ENCODE measurements around the gene CUX1.
"Not testable (repeated sequence)": the region's sequence is repeated elsewhere in the genome, so short reads cannot be mapped to it uniquely, and the experiment has no call there.

CUX1 gene

DNA sequence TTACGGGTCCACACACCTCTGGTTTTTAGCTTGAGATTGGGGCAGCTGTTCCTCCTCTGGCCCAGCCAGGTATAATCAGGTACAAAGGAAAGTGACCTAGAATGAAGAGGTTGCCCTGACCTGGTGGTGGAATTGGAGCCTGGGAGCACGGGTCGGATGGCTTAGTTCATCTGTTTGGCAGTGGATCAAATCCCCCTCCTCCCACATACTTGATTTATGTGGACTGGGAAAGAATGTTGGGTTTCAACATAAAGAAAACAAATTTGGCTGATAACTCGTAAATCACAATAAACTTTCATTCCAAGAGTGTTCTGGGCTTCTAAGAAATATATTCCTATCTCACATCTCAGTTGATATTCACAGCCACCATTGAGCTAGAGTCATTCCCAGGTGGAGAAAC is 186.8 kb downstream of the CUX1 start:
- Histone ChIP-seq H3K4me1 (ENCODE audit: control insufficient read depth, insufficient read depth, low read length) (peaks cover 12% of the 10 kb centered on the region), H3K4me3 (ENCODE audit: low read length) (no peak overlapping the region), H3K27me3 (ENCODE audit: control insufficient read depth, insufficient read depth, low read length) (no peaks in the 10 kb centered on the region), H3K9me3 (ENCODE audit: control insufficient read depth, low read length) (no peaks in the 10 kb centered on the region), H3K36me3 (ENCODE audit: control insufficient read depth, insufficient read depth, low read length) (no peaks in the 10 kb centered on the region), H3K9ac (ENCODE audit: low read length) (no peak overlapping the region)

DNA sequence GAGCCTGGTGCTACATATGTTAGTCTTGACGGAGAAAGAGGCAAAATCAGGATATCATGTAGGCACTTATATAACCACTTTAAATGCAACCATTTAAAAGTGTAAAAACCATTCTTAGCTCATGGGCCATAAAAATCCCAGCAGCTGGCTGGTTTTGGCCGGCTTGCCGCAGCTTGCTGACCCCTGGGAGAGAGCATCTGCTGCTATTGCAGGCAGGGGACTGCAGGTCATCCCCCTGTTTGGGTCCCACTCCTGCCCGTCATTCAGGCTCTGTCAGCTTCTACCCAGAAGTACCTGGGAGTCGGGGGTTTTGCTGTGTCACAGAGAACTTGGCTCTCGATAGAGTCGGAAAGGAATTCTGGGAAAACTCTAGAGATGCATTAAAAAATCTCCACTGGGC is 187.4 kb downstream of the CUX1 start:
- no peaks in the 10 kb centered on the region for H3K27me3 ChIP-seq (ENCODE audit: control insufficient read depth, insufficient read depth, low read length)
- no peak overlapping the region for H3K9ac ChIP-seq (ENCODE audit: low read length)
- no peaks in the 10 kb centered on the region for H3K36me3 ChIP-seq (ENCODE audit: control insufficient read depth, insufficient read depth, low read length)
- H3K4me1 ChIP-seq (ENCODE audit: control insufficient read depth, insufficient read depth, low read length), result peaks cover 13% of the 10 kb centered on the region
- H3K4me3 ChIP-seq (ENCODE audit: low read length), result no peak overlapping the region
- no peaks in the 10 kb centered on the region for H3K9me3 ChIP-seq (ENCODE audit: control insufficient read depth, low read length)

DNA sequence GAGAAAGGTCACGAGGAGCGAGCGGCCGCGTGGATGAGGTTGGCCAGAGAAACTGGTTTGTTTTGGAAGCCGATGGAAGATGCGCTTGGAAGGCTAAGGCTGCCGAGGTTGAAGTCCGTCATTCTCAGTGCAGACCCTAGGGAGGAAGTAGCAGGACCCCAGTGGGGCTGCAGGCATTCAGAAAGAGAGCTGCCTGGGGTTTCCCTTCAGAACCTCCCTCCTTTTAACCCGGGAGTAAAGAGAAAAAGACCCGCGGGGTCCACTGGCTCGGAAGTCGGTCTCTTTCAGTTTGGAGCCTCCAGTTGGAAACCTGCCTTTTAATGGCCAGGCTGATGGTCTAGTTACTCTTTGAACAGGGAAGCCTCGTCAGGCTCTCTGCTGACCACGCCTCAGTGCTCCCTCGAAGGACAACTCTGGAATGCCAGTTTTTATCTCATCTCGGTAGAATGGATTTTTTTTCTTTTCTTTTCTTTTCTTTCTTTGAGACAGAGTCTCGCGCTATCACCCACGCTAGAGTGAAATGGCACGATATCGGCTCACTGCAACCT is 188.6 kb downstream of the CUX1 start:
- H3K36me3 ChIP-seq (ENCODE audit: control insufficient read depth, insufficient read depth, low read length), result no peaks in the 10 kb centered on the region
- no peaks in the 10 kb centered on the region for H3K27me3 ChIP-seq (ENCODE audit: control insufficient read depth, insufficient read depth, low read length)
- H3K4me1 ChIP-seq (ENCODE audit: control insufficient read depth, insufficient read depth, low read length), result peaks cover 13% of the 10 kb centered on the region
- no peaks in the 10 kb centered on the region for H3K9me3 ChIP-seq (ENCODE audit: control insufficient read depth, low read length)
- no peak overlapping the region for H3K9ac ChIP-seq (ENCODE audit: low read length)
- no peak overlapping the region for H3K4me3 ChIP-seq (ENCODE audit: low read length)

DNA sequence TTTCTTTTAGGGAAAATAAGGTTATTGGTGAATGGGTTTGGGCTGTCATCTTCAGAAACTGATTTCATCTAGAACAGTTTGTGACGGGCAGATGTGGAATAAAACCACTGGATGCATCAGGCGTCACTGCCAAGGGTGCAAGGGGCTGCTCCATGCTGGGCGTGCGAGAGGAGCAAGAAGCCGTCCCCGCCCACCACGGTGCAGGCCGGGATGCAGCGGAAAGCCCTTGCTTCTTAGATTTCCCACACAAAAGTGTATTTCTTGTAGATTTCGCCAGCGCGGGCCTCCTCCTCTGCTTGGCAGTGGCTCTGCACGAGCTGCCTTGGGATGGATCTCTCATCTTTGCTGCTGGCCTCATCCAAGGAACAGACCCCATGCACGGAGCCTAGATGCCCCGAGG is 189.3 kb downstream of the CUX1 start:
- Histone ChIP-seq H3K36me3 (ENCODE audit: control insufficient read depth, insufficient read depth, low read length) (no peaks in the 10 kb centered on the region), H3K4me3 (ENCODE audit: low read length) (no peak overlapping the region), H3K9me3 (ENCODE audit: control insufficient read depth, low read length) (no peaks in the 10 kb centered on the region), H3K27me3 (ENCODE audit: control insufficient read depth, insufficient read depth, low read length) (no peaks in the 10 kb centered on the region), H3K4me1 (ENCODE audit: control insufficient read depth, insufficient read depth, low read length) (peaks cover 13% of the 10 kb centered on the region), H3K9ac (ENCODE audit: low read length) (no peak overlapping the region)

DNA sequence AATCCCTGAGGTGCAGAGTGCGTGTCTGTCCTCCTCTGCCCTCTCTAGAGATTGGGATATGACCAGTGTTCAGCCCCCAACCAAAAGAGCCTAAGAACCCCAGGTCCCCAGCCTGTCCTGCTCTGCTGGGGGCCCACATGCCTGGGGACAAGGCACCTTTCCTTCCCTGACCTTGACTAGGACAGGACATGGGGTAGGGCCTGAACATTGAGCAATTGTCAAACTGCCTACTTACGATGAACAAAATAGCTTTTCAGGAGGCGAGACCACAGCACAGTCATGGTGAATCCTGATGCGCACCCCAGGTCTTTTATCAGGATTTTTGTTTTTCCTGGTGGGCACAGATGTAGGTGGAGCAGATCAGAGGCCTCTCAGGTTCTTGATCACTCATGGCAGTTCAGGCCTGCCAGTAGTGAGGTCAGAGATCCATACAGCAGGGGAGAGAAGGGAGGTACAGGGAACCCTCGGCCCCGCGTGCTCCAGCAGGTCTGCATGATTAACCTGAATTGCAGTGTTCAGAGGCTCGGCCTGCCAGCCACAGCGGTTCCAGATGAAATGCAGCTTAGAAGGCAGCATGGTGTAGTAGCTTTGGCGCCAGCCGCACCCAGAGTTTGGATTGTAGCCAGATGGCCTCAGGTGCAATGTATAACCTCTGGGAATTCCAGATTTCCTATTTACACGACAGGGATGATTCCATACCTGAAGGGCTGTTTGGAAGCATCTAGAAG is 191.3 kb downstream of the CUX1 start:
- H3K9ac ChIP-seq (ENCODE audit: low read length), result no peak overlapping the region
- no peaks in the 10 kb centered on the region for H3K36me3 ChIP-seq (ENCODE audit: control insufficient read depth, insufficient read depth, low read length)
- H3K4me1 ChIP-seq (ENCODE audit: control insufficient read depth, insufficient read depth, low read length), result peaks cover 13% of the 10 kb centered on the region
- H3K4me3 ChIP-seq (ENCODE audit: low read length), result no peak overlapping the region
- no peaks in the 10 kb centered on the region for H3K9me3 ChIP-seq (ENCODE audit: control insufficient read depth, low read length)
- no peaks in the 10 kb centered on the region for H3K27me3 ChIP-seq (ENCODE audit: control insufficient read depth, insufficient read depth, low read length)

DNA sequence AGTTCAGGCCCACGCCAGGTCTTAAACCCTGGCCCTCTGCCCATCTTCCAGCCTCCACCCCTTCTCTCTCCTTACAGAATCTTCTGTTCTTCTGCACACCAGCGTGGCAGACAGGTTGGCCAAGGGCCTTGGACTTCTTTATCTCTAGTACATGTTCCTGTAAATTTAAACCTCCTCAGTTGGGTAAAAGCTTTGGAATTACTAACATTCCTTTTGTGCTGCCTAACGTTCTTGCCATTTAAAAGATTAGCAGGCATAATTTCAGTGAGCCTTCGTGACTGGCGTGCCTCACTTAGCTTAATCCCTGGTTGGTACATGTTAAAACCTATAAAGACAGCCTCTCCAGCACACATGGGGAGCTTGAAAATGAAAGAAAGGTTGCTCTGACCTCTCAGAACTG is 192.2 kb downstream of the CUX1 start:
- no peak overlapping the region for H3K4me3 ChIP-seq (ENCODE audit: low read length)
- H3K4me1 ChIP-seq (ENCODE audit: control insufficient read depth, insufficient read depth, low read length), result peaks cover 13% of the 10 kb centered on the region
- H3K9me3 ChIP-seq (ENCODE audit: control insufficient read depth, low read length), result no peaks in the 10 kb centered on the region
- no peaks in the 10 kb centered on the region for H3K27me3 ChIP-seq (ENCODE audit: control insufficient read depth, insufficient read depth, low read length)
- H3K36me3 ChIP-seq (ENCODE audit: control insufficient read depth, insufficient read depth, low read length), result no peaks in the 10 kb centered on the region
- H3K9ac ChIP-seq (ENCODE audit: low read length), result no peak overlapping the region

DNA sequence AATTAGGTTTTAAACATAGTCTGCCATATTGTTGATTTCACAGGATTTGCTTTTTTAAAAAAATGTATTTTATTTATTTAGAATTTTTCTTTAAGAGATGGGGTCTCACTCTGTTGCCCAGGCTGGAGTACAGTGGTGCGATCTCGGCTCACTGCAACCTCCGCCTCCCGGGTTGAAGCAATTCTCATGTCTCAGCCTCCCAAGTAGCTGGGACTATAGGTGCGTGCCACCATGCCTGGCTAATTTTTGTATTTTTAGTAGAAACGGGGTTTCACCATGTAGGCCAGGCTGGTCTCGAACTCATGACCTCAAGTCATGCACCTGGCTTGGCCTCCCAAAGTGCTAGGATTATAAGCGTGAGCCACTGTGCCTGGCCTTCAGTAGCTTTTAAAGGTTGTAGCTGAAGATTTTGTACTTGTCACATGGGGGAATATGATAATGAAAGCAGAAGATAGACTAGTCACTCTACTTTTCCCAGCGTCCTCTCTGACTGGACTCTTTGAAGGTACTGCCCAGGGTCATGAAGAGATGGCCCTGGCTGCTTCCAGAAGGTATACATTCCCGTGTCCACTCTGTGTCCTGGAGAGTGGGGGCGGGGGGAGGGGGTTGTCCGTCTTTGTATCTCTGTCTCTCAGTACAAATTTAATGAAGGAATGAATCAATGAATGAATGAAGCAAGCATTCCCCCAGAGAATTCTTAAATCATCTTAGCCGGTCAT is 194.8 kb downstream of the CUX1 start:
- not testable (repeated sequence) for H3K9me3 ChIP-seq (ENCODE audit: control insufficient read depth, low read length); H3K4me3 ChIP-seq (ENCODE audit: low read length); H3K9ac ChIP-seq (ENCODE audit: low read length); H3K27me3 ChIP-seq (ENCODE audit: control insufficient read depth, insufficient read depth, low read length); H3K36me3 ChIP-seq (ENCODE audit: control insufficient read depth, insufficient read depth, low read length)
- H3K4me1 ChIP-seq (ENCODE audit: control insufficient read depth, insufficient read depth, low read length), result peaks cover 13% of the 10 kb centered on the region

DNA sequence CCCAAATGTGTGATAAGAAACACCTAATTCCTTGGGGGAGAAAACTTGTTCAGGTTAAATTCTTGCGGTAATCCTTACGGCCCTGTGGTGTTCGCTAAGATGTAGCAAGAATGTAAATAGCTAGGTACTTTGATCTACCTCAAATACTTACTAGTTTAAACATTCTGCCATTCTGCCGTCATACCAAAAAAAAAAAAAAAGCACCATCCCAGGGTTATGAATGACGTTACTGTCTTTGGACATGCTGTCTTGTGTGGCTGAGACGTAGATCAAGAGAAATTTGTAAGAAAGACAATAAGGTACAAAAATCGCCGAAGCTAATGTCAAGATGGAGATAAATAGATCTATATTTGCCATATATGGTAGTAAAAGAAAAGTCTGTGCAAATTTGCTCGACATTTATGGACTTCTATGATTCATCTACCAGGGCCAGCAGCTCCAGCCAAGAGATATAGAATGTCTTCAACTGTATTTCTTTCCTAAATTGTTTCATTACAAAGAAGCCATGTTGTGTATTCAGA is 195.6 kb downstream of the CUX1 start:
- peaks cover 13% of the 10 kb centered on the region for H3K4me1 ChIP-seq (ENCODE audit: control insufficient read depth, insufficient read depth, low read length)
- H3K27me3 ChIP-seq (ENCODE audit: control insufficient read depth, insufficient read depth, low read length), result no peaks in the 10 kb centered on the region
- no peaks in the 10 kb centered on the region for H3K36me3 ChIP-seq (ENCODE audit: control insufficient read depth, insufficient read depth, low read length)
- H3K4me3 ChIP-seq (ENCODE audit: low read length), result no peak overlapping the region
- H3K9me3 ChIP-seq (ENCODE audit: control insufficient read depth, low read length), result no peaks in the 10 kb centered on the region
- no peak overlapping the region for H3K9ac ChIP-seq (ENCODE audit: low read length)

DNA sequence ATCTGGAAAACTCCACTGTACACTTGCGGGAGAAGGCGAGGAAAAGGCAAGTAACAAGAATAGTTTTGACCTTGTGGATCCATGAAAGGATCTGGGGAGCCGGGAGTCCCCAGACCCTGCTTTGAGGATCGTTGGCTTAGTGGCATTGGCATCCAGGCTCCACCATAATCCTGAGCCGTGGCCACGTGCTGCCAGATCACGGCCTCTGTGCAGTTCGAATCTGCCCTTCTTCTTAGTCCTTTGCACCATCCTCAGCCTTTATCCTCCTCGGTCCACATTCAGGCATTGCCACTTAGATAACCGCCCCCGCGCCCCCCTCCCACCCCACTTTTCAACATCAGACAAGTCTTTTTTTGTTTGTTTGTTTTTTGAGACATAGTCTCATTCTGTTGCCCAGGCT is 201.4 kb downstream of the CUX1 start:
- H3K9me3 ChIP-seq (ENCODE audit: control insufficient read depth, low read length), result no peaks in the 10 kb centered on the region
- no peak overlapping the region for H3K9ac ChIP-seq (ENCODE audit: low read length)
- H3K4me3 ChIP-seq (ENCODE audit: low read length), result no peak overlapping the region
- no peaks in the 10 kb centered on the region for H3K4me1 ChIP-seq (ENCODE audit: control insufficient read depth, insufficient read depth, low read length)
- H3K36me3 ChIP-seq (ENCODE audit: control insufficient read depth, insufficient read depth, low read length), result no peaks in the 10 kb centered on the region
- no peaks in the 10 kb centered on the region for H3K27me3 ChIP-seq (ENCODE audit: control insufficient read depth, insufficient read depth, low read length)

DNA sequence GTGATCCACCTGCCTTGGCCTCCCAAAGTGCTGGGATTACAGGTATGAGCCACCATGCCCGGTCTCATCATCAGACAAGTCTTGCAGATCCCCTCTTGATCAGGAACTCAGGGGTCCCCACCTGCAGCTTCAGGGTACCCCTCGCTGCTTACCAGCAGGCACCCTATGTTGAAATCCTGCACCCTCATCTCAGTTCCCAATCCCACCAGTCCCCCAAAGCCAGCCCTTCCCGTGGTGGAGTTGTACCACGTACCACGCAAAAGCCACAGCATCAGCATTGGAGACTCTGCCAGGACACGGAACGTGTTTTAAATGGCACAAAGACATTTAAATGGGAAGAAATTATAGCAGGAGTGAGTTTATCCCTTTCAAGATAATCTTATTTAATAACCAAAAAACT is 202.0 kb downstream of the CUX1 start:
- no peak overlapping the region for H3K9ac ChIP-seq (ENCODE audit: low read length)
- no peaks in the 10 kb centered on the region for H3K36me3 ChIP-seq (ENCODE audit: control insufficient read depth, insufficient read depth, low read length)
- H3K27me3 ChIP-seq (ENCODE audit: control insufficient read depth, insufficient read depth, low read length), result no peaks in the 10 kb centered on the region
- H3K4me3 ChIP-seq (ENCODE audit: low read length), result no peak overlapping the region
- H3K9me3 ChIP-seq (ENCODE audit: control insufficient read depth, low read length), result no peaks in the 10 kb centered on the region
- H3K4me1 ChIP-seq (ENCODE audit: control insufficient read depth, insufficient read depth, low read length), result no peaks in the 10 kb centered on the region

DNA sequence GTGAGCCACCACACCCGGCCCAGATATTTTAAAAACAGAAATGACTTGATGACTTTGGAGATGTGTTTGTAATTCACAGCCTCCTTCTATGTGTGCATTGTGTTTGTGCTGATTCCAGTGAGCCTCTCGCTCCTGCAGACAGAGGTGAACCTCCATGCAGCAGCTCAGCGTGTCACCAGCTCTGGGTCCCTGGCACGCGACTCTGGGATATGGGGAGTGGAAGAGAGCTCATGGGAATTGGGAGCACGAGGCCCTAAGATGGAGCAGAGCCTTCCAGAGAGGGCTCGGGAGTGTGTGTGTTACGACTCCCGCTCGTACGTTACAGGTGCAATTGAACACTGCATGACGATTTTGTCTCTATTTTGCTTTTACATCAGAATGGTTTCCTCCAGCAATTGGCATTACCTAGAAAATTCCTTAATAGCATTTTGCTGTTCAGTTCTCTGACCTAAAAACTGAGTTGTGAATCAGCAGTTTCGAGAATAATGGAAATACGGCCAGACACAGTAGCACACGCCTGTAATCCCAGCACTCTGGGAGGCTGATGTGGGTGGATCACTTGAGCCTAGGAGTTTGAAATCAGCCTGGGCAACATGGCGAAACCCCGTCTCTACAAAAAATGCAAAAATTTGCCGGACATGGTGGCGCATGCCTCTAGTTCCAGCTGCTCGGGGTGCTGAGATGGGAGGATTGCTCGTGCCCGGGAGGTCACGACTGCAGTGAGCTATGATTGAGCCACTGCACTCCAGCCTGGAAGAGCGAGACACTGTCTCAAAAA is 204.6 kb downstream of the CUX1 start:
- Histone ChIP-seq H3K4me1 (ENCODE audit: control insufficient read depth, insufficient read depth, low read length) (no peaks in the 10 kb centered on the region), H3K4me3 (ENCODE audit: low read length) (no peak overlapping the region), H3K27me3 (ENCODE audit: control insufficient read depth, insufficient read depth, low read length) (no peaks in the 10 kb centered on the region), H3K9me3 (ENCODE audit: control insufficient read depth, low read length) (no peaks in the 10 kb centered on the region), H3K9ac (ENCODE audit: low read length) (no peak overlapping the region), H3K36me3 (ENCODE audit: control insufficient read depth, insufficient read depth, low read length) (no peaks in the 10 kb centered on the region)
